ENCODE data around the gene NAGPA. TPM values are rescaled to one million over a fixed set of nuclear protein-coding genes. Genes with fewer than 3 reads are reported as not detected.

NAGPA gene
- total RNA-seq, 2 donors from 2014 or later: 12.7 to 14.0 TPM

DNA sequence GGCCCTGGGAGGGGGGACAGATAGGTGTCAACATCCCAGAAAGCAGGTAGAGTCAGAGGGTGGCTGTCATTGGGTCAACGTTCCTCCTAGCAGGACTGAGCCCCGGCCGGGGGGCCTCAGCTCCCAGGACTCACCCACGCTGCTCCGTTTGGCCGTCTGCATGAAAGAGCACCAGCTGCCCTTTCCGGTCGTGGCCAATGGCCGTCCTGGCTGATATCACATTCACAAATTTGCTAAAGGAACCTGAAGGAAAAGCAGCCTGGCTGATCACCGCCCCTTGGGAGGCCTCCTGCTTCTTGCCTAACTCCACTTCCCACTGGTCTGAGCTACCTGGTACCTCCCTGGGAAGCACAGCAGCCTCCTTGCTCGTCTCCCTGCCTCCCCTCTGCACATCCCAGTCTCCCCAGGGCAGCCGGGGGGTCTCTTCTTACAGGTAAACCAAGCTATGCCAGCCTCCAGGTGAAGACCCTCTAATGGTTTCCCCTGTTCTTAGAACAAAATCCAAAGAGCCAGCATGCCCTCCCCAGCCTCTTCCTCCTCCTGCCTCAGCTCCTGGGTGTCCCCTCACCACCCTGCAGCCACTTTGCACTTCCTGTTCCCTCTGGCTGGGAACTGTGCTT lies 3.4 kb downstream of the NAGPA start:
- Histone ChIP-seq H3K9me3 (ENCODE audit: control insufficient read depth, low read length) (no peaks in the 10 kb centered on the region), H3K4me1 (ENCODE audit: control insufficient read depth, insufficient read depth, low read length) (peaks cover 4% of the 10 kb centered on the region), H3K4me3 (ENCODE audit: low read length) (no peak overlapping the region), H3K9ac (ENCODE audit: extremely low read depth, low read length, poor library complexity, severe bottlenecking) (no peak overlapping the region), H3K27ac (ENCODE audit: low read depth, low read length) (no peak overlapping the region), H3K36me3 (ENCODE audit: control insufficient read depth, insufficient read depth, low read length) (peaks cover 3% of the 10 kb centered on the region), H3K27me3 (ENCODE audit: control insufficient read depth, insufficient read depth, low read length, poor library complexity, severe bottlenecking) (peaks cover 6% of the 10 kb centered on the region)
- Mint-ChIP-seq H3K9me3 (no peaks in the 10 kb centered on the region), H3K27me3 (ENCODE audit: insufficient read depth) (peaks cover 11% of the 10 kb centered on the region), H3K27ac (no peak overlapping the region), H3K4me3 (no peak overlapping the region), H3K4me1 (peaks cover 16% of the 10 kb centered on the region), H3K36me3 (ENCODE audit: low read depth) (no peaks in the 10 kb centered on the region)
- no peak for DNase-seq
- 88 to 96% methylated on average over 10 to 12 of the region's 12 CpGs for WGBS, 2 experiments (ENCODE audit: insufficient coverage in 1 of 2, insufficient read length in 1 of 2)
- TF ChIP-seq, protein P1, sequence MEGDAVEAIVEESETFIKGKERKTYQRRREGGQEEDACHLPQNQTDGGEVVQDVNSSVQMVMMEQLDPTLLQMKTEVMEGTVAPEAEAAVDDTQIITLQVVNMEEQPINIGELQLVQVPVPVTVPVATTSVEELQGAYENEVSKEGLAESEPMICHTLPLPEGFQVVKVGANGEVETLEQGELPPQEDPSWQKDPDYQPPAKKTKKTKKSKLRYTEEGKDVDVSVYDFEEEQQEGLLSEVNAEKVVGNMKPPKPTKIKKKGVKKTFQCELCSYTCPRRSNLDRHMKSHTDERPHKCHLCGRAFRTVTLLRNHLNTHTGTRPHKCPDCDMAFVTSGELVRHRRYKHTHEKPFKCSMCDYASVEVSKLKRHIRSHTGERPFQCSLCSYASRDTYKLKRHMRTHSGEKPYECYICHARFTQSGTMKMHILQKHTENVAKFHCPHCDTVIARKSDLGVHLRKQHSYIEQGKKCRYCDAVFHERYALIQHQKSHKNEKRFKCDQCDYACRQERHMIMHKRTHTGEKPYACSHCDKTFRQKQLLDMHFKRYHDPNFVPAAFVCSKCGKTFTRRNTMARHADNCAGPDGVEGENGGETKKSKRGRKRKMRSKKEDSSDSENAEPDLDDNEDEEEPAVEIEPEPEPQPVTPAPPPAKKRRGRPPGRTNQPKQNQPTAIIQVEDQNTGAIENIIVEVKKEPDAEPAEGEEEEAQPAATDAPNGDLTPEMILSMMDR (conservative IDR thresholded peaks at IDR 0.05): no peak

DNA sequence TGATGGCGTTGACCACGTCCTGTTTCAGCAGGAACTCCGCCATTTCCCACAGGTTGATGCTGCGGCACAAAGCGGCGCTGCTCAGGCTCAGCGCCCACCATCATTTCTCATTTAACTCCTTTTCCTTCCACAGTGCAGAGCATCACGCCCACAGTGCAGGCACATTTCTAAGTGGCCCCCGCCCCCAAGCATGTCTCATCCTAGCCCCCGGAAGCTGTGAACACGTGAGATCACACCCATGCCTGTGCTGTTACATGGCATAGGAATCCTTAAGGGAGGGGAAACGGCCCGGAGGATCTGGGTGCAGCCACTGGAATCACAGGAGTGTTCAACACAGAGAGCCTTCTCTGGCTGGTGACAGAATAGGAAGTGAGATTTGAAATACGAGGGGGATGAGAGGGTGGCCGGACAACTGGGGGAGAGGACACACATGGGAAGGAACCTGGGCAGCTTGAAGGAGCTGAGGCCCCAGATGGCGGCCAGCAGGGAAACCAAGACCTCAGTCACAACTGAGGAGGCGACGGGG lies 4.7 kb downstream of the NAGPA start:
- H3K4me3 ChIP-seq (ENCODE audit: low read length): no peak overlapping the region
- Mint-ChIP-seq H3K9me3 (no peaks in the 10 kb centered on the region), H3K4me1 (peaks cover 5% of the 10 kb centered on the region), H3K4me3 (no peak overlapping the region), H3K27me3 (ENCODE audit: insufficient read depth) (peaks cover 11% of the 10 kb centered on the region), H3K27ac (no peak overlapping the region), H3K36me3 (ENCODE audit: low read depth) (peaks cover 2% of the 10 kb centered on the region)
- WGBS, 2 experiments (ENCODE audit: insufficient coverage in 1 of 2, insufficient read length in 1 of 2): 90 to 92% methylated on average over 12 to 18 of the region's 18 CpGs
- no peak overlapping the region for H3K27ac ChIP-seq (ENCODE audit: low read depth, low read length)
- no peaks in the 10 kb centered on the region for H3K9me3 ChIP-seq (ENCODE audit: control insufficient read depth, low read length)
- H3K4me1 ChIP-seq (ENCODE audit: control insufficient read depth, insufficient read depth, low read length): no peaks in the 10 kb centered on the region
- peaks cover 6% of the 10 kb centered on the region for H3K27me3 ChIP-seq (ENCODE audit: control insufficient read depth, insufficient read depth, low read length, poor library complexity, severe bottlenecking)
- no peak for DNase-seq
- TF ChIP-seq, protein P1 (conservative IDR thresholded peaks at IDR 0.05): no peak
- H3K36me3 ChIP-seq (ENCODE audit: control insufficient read depth, insufficient read depth, low read length): peaks cover 3% of the 10 kb centered on the region
- H3K9ac ChIP-seq (ENCODE audit: extremely low read depth, low read length, poor library complexity, severe bottlenecking): no peak overlapping the region

DNA sequence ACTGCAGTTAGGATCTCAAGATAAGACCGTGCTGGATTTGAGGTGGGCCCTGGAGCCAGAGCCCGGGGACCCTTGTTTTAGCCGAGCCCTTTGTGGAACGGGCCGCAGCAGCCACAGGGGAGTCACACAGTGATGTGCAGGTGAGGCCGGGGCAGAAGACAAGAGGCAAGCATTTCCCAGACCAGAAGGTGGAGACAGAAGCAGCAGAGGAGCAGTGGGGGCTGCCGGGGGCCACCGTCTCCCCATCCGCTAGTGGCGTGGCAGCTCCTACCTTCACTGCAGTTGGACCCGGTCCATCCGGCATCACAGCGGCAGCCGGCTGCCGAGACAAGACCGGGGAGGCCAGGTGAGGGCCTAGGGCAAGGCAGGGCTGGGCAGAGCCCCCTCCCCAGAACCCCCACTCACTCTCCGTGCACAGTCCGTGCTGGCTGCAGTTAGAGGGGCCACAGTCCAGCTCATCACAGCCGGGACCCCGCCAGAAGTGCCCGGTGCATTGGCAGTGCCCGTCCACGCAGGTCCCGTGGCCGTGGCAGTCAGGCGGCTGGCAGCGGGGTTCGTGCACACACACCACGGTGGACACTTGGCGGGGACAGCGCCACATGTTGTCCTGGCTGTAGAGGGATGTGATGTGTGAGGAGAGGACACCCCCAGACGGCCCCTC lies 6.0 kb downstream of the NAGPA start:
- Mint-ChIP-seq H3K9me3 (no peaks in the 10 kb centered on the region), H3K36me3 (ENCODE audit: low read depth) (peaks cover 2% of the 10 kb centered on the region), H3K4me1 (peaks cover under 1% of the 10 kb centered on the region), H3K27me3 (ENCODE audit: insufficient read depth) (peaks cover 8% of the 10 kb centered on the region), H3K4me3 (no peak overlapping the region), H3K27ac (no peak overlapping the region)
- Histone ChIP-seq H3K36me3 (ENCODE audit: control insufficient read depth, insufficient read depth, low read length) (peaks cover 3% of the 10 kb centered on the region), H3K9me3 (ENCODE audit: control insufficient read depth, low read length) (no peaks in the 10 kb centered on the region), H3K4me1 (ENCODE audit: control insufficient read depth, insufficient read depth, low read length) (no peaks in the 10 kb centered on the region), H3K27me3 (ENCODE audit: control insufficient read depth, insufficient read depth, low read length, poor library complexity, severe bottlenecking) (peaks cover 2% of the 10 kb centered on the region), H3K27ac (ENCODE audit: low read depth, low read length) (no peak overlapping the region), H3K9ac (ENCODE audit: extremely low read depth, low read length, poor library complexity, severe bottlenecking) (no peak overlapping the region), H3K4me3 (ENCODE audit: low read length) (no peak overlapping the region)
- TF ChIP-seq, protein P1 (conservative IDR thresholded peaks at IDR 0.05): no peak
- 93 to 98% methylated on average over 12 to 30 of the region's 32 CpGs for WGBS, 2 experiments (ENCODE audit: insufficient coverage in 1 of 2, insufficient read length in 1 of 2)
- no peak for DNase-seq

All from endodermal cell (in vitro differentiated cells).